Stimulated activated CD8-positive, alpha-beta memory T cell treated with anti-CD3 and anti-CD28 coated beads, Interleukin-7, amount 100 ng/mL, for 4 hours (primary cell): ENCODE data around the gene NATD1.
"Not testable (repeated sequence)": the region's sequence is repeated elsewhere in the genome, so short reads cannot be mapped to it uniquely, and the experiment has no call there.

ENCODE experiments used
- DNase-seq, 2 donors: peaks; one replicate each; pipeline ENCODE4 v3.0.0-alpha.2; 2020; ENCODE audit warnings: low read depth in 2 of 2

Gene NATD1

GRCh38 chr17:21192414-21192813 lies 60.8 kb downstream of the NATD1 start:
- DNase-seq: not testable (repeated sequence)

GRCh38 chr17:21191698-21192097 lies 61.5 kb downstream of the NATD1 start:
- DNase-seq: no peak

- no peak for DNase-seq
Observed at GRCh38 chr17:21190078-21190477, 63.1 kb downstream of the NATD1 start.

DNA sequence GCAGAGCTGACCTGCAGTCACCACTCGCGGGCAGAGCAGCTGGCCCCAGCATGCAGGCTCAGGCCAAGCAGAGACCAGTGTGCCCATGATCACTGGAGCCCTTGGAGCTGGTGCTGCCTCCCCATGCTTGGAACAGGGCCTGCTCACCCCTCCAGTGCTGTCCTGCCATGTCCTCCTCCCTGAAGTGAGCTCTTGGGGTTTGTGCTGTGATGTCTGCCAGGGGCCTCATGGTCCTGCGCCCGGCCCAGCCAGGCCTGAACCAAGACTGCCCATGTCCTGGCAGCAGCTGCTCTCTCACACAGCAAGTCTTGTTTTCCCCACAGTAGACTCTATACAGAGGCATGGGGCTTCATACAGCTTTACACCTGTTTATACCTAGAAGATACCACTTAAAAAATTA lies 63.8 kb downstream of the NATD1 start:
- no peak for DNase-seq
